HS-5 (cell line): ENCODE data around the gene PRKCB.

Experiments used
- DNase-seq: peaks from one replicate; pipeline ENCODE4 v3.0.0-alpha.2; 2012; ENCODE audit warnings: low read depth

PRKCB gene

DNA sequence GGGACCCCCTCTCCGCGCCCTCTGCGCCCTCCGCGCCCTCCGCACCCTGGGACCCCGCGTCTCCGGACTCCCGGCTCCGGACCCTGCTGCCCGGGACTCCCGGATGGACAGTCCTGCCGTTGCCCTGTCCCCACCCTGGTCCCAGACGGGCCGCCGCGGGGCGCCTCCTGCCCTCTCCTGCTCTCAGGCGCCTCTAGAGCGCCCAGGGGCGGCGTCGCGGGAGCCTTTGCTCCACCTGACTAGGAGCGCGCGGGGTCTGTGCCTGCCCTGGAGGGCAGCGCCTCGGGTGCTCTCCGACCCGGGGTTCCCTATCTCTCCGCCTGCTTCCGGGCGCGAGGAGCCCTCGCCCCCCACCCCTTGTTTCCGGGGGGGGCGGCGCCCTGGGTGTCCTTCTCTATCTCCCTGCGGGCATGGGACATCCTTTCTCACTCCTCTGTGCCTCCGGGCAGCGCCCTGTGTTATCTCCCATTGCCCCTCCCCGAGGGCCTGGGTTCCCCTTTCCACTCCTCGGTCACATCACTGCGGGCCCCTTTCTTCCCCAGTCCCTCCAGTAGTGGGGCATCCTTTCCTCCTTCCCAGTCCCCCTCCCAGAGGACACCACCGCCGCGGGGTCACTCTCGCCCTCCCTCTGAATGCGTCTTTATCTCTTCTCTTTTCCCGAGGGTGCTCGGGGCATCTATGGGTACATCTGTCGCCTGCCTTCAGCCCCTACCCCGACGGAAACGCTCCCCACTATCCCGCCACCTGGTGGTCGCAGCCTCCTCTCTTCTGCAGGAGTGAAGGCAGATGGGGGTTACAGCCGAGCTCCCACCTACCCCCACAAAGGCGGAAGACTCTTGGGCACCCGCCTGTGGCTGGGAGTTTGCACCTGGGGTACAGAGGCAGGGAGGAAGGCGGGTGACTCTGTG, 875 bp downstream of the PRKCB start:
- no peak for DNase-seq

DNA sequence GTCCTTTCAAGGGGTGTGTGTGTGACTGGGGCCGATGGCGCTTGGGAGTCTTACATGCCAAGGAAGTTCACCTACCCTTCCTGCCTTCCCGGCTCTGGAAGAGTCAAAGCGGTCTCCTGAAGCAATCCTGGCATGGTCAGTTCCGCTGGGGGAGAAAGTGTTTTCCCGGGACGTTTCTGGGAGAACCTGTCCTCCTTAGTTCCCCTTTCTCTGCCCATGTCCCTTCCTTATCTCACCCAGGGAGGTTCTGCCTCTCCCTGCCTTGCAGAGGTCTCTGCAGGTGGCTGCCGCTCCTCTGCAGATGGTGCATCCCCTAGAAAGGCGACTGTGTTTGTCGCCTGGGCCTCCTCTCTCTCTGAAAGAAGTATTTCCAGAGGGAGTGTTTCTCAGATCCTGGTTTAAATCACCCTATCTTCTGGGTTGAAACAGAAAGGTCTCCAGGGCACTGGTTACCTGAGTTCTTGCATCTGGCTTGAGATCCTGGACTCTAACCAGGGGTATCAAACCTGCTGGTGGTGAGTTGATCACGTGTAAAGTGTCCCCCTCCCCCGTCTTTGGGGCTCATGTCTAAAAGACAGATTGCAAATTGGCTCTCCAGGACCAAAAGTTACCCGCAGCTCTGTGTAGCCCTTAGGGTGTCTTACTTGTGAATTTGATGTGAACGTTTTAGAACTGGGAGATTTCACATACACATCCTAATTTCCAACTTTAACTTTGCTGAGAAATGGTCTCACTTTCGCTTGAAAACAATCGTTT, 1.9 kb downstream of the PRKCB start:
- no peak for DNase-seq

DNA sequence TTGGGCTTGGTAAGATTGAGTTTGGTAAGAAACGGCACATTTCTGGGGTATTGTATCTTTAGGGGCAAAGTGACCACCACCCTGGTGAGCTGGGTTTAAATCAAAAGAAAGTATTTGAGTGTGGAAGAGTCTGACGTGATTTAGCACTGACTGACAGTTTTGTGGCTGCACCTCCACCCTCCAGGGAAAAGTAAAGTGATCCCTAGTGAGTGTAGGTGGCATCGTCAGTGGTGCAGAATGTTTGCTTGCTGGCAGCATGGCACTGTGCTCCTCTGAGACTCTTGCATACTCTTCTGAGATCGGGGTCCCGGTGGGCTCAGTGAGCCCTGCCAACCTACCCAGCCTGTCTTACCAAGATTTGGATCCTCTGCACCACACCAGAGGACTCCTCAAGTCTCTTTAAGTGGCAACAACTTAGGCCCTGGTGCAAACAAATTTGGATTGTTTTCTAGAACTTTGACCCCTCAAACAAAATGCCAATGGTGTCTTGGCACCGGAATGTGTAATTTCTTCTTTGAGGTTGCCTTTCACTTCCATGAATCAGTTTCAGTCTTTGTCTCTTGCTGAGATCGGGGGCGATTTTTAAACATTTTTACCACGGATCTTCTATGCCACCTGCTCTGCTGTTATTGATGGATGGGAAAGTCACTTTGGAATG, 2.8 kb downstream of the PRKCB start:
- no peak for DNase-seq

DNA sequence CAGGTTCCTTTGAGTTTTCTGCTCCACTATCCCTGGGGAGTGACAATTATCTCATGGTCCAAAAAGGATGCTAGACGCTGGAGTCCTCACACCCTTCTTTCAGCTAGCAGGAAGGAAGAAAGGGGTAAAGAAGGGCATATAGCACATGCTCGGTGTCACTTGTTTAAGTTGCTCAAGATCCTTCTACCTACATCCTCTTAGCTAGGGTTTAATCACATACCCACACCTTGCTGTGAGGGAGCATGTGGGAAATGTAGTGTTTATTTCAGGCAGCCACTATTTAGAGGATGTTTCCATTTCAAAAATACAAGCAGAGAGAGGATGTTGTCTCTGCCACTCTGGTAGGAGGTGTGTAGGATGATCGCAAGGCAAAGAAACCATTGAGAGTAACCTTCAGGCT, 4.5 kb downstream of the PRKCB start:
- DNase-seq: no peak

DNA sequence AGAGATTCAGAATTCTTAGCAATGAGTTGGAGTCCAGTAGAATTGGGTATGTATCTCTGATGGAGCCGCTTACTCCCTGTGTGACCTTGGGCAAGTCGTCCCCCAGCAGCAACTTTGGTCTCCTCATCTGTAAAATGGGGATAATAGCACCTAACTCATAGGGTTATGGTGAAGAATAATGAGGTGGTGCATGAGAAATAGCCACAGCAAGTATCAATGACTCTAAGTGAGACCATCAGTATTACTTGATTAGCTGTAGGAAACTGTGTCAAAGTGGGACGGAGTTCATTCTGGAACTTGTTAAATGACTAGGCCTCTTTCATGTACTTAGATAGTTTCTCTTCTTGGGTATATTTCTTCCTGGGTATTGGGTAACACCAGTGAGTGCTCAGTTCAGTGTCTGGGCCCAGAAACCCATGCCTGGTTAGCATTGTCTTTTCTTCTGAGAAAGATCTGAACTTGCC, 6.4 kb downstream of the PRKCB start:
- DNase-seq: no peak

DNA sequence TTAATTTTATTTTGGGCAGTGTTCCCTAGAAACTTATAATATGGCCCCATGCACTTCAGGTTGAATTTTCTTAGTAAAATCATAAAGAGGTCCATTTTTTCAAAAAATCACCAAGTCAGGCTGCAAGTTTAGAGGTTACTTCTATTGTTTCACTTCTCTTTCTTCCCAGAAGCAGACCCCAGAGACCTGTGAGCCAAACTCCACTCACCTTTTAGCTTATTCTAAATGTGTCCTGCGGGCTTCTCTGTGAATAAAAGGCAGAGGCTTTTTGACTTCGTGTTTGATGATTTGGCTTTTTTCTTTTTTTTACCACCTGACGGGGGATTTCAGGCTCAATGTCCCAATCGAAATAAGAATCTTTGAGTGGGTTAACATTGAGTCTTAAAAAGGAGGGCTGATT, 7.4 kb downstream of the PRKCB start:
- DNase-seq: no peak

DNA sequence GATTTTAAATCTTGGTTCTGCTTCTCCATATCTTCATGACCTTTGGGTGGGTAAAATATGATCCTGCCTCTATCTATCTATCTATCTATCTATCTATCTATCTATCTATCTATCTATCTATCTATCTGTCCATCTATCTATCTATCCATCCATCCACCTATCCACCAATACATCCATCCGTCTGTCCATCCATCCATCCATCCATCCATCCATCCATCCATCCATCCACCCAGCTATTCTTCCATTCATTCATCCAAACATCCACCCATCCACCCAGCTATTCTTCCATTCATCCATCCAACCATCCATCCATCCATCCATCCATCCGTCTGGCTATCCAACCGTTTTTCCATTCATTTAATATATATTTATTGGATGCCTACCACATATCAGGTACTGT, 11.5 kb downstream of the PRKCB start:
- no peak for DNase-seq

DNA sequence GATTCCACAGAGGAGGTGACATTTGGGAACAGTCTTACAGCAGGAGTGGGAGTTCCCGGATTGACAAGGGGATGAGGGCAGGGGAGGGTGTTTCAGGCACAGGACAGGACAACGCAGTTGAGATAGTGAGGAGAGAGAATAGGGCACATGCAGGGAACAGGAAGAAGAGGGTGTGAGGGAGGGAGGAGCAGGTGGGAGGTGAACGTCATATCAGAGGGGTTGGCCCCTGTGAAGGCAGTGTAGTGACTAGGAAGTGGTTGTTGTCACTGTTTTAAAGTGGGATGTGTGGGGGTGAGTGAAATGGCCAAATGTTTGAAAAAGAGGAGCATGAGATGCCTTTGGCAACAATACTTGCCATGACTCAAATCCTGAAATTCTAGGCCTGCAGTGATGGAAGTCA, 12.2 kb downstream of the PRKCB start:
- DNase-seq: no peak

DNA sequence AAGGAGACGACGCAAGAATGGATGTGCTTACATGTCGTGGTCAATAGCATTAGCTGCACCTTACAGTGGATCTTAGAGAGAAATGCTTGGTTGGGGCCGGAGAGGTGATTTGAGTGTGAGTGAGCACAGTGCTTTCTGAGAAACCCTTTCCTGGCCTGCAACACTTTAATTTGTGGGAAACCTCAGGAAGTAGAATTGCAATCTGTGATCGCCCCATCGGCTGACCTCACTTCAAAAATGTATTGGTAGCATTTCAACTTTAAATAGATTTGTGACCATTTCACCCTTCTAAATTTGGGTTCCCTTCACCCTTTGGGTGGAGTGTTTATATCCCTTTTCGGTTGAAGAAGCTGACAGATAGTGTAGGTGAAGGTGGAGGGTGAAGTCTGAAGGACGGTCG, 13.2 kb downstream of the PRKCB start:
- no peak for DNase-seq

DNA sequence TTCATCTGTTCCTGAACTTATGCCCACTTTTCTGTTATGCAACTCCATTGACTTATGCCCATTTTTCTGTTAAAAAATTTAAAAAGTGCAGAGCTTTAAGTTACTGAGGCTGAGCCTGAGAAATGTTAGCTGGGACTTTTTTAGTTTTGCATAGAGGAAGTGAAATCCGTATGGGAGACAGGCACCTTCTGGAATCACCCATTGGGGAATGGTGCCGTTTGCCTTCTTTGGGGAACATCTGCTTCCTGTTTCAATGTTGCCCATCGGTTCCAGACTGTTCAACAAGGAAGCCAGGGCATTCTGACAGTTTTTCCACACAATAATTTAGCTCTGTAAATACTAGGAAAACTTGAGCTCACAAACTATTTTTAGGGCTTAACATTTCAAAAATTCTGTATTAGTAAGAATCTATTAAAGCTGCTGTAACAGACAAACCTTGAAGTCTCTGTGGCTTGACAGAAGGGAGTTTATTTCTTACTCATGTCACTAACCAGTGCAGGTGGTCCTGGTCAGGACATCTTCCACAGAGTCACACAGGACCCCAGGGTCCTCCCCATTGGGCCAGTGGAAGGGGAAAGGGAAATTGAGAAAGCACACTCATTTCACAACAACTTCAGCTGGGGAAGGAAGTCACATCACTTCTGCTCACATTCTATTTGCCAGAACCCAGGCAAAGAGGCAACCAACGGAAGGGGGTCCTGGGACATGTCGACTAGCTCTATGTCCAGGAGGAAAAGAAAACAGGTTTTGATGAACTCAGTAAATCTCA, 17.2 kb downstream of the PRKCB start:
- no peak for DNase-seq

DNA sequence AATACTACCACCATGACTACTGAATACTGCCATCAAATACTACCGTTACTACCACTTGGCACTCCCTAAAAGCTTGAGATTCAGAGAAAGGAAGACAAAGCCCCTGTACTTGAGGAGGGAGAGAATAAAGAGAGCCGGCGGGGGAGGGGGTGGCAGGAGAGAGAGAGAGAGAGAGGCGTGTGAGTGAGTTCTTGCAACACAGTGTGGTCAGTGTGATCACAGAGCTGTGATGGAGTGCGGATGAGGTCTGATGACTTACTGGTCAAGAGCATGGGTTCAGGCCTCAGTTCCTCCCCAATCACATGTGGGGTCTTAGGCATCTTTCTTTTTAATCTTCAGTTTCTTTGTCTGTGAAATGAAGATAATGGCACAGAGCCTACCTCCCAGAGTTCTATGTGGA, 19.2 kb downstream of the PRKCB start:
- DNase-seq: no peak

DNA sequence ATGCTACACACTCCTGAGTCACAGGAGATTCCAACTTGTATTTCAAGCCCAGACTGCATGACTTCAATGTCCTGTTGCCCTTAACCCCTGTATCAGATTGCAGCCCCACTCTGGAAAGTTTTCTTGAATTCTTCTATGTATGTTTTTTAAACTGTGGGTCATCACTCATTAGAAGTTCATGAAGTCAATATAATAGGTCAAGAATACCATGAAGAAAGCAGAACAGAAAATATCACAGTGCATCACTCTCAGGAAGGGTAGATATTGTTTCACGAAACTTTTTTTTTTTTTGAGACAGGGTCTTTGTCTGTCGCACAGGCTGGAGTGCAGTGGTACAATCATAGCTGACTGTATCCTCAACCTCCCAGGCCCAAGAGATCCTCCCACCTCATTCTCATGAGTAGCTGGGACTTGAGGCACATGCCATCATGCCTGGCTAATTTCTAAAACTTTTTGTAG, 20.5 kb downstream of the PRKCB start:
- DNase-seq: no peak

DNA sequence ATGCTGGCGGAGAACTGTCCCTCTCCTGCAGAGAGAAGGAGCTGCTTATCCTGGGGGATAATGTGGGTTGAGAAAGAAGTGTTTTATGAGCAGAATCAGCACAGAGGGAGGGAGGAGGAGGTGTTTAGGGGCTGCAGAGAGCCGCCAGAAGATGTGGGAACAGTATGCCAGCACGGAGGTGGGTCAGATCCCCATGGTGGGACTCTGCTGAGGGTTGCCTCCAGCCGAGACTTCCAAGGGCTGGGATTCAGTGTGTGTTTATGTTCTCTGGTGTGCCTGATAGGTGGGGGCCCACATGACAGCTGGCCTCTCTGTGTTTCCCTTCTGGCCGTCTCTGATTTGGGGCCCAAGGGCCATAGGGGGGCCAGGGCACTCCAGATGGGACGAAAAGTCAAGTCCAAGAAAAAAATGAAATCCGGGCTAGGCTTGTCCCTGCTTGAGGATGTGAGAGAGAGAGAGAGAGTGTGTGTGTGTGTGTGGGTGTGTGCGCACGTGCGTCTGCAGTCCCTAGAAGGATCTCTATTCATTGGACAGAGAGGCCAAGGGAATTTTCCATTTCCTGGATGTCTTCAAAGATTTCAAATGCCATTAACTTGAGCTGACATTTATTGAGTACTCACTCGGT, 21.6 kb downstream of the PRKCB start:
- no peak for DNase-seq

DNA sequence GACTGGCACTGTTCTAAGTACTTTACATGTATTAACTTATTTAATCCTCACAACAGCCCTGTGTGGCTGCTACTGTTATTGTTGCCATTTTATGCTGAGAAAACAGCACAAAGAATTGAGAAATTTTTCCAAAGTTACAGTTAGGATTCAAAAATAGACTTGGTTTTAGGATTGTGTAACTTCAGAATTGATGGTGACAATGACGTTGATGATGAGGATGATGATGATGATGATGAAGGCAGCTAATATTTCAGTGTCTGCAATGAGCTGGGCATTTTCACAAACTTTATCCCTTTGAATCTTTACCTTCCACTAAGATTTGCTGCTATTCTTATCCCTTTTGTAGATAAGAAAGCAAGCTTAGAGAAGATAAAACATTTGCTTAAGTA, 22.1 kb downstream of the PRKCB start:
- DNase-seq: no peak

DNA sequence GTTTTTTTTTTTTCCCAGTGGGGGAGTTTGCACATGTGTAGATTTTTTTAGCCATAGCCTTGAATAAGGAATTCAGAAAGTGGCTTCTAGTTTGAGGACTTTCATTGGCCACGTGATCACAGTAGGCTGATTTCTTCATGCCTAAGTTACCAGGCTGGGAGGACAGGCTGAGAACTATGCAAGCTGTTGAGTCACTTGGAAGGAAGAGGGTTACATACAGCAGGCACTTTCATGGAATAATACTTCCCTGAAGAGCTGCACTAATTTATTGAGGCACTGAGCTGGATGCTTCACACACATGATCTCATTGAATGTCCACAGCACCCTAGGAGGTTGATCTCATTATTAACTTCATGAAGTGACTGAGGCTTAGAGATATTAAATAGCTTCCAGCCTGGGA, 22.8 kb downstream of the PRKCB start:
- no peak for DNase-seq

DNA sequence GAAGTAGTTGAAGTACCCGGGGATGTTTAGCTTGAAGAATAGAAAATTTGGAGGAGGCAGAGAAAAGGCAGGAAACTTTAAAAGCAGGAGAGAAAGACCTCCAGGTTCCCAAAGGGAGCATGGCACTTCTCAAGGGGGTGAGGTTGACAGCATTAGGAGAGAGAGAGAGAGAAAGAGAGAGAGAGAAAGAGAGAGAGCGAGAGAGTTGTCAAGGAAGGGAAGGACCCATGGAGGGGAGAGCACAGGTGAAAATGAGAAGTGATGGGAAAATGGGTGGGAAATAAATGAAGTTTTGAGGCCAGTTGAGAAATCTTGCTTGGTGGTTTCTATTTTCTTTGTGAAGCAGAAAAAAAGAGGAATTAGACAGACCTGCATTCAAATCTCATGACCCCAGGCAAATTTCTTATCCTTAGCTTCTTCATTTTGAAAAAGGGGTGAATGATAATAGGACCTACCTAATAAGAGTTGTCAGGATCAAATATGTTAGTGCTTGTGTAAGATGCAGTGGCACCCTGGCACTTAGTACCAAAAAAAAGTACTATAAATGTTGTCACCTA, 24.0 kb downstream of the PRKCB start:
- DNase-seq: no peak

DNA sequence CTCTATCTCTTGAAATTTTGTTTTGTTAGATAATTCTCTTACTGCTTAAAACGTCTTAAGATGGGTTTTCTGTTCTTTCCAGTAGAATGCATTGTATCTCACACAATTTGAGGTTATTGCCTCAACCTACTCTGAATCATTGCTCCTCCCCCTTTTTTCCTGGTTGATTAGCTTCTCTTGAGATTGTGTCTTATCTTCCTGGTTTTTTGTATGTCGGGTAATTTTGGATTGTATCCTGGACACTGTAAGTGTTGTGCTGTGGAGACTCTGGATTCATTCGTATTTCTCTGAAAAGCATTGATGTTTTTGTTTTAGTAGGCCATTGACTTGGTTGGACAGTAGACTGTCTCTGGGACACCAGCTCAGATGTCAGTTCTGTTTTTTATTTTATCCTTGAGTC, 26.1 kb downstream of the PRKCB start:
- DNase-seq: no peak

DNA sequence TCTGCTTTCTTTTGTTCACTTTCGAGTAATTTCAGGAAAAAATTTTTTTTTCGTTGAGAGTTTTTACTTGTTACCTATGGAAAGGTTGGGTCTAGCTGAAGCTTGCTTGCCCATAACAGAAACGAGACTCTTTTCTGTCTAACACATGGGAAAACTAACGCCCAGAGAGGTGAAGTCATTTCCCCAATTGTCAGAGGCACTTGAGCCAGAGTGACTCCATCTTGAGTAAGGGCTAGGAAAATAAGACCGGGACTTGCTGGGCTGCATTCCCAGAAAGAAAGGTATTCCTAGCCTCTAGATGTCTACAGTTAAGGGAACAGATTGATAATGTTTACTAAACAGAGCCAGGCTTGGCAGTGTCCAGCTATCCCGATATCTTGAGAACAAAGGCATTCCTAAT, 26.8 kb downstream of the PRKCB start:
- DNase-seq: no peak

DNA sequence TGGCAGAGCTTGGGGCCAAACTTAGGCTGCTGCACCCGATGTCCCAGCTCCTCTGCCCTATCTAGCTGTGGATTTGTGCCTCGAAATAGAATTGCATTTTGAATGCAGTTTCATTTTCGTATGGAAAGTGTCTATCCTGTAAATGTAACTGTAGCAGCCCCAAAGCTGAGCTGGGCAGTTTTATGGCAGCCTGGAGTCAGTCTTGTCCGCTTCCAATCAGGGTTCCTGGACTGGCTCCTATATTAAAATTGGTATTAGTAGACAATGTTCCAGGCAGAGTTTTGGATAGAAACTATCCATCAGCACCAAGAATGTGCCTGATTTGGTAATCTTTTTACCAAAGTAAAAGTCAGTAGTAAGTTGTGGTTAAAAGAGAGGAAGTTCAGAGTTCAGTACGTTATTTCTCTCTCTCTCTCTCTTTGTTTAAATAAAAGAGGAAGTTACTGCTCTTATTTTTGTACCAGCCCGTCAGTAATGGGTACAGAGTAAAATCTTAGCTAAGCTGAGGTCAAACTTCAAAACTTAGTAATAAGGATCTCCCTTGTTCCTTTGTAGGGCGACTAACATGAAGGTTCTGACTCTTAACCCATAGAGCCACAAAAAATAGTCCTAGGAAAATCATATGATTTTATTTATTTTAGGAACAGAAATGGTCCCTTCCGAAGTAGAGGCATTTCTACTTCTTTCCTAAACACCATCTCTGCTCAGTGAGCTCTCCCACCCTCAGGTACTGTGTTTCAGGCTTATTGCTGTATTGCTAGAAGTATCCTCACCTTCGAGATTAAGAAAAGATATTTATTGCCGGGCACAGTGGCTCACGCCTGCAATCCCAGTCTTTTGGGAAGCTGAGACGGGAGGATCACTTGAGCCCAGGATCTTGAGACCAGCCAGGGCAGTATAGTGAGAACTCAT, 28.0 kb downstream of the PRKCB start:
- no peak for DNase-seq

DNA sequence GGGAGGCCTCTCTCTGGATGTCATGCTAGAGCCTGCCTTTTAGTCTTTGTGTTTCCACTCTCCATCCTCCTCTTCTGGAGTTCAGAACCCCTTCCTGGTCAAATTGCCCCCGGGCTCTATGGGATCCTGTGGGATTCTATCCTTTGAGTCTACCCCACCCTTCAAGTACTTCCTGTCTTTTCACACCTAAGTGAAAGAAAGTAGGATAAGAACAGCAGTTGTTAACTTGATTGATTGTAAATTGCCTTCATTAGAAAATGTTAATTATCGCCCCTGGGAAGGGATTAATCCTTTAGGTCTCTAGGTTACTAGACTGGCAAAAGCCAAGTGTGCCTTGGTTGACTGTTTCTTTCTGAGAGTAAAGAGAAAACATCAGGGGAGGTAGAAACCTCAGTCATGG, 30.1 kb downstream of the PRKCB start:
- DNase-seq: no peak
